Fibroblast of lung (primary cell): Measurements from ENCODE around the gene EXTL2.

Experiments
- CTCF ChIP-seq, 2 donors: IDR thresholded peaks in 1 of 2; conservative IDR thresholded peaks in 1 of 2; 1 replicate in 1 of 2; 2 replicates in 1 of 2; pipeline ENCODE4 v1.5.1; 2011 to 2012; ENCODE audit warnings: low read length in 2 of 2, control low read depth in 1 of 2, inconsistent platforms in 1 of 2, low read depth in 1 of 2, mild to moderate bottlenecking in 1 of 2
- EZH2 ChIP-seq: IDR thresholded peaks from 2 replicates; pipeline ENCODE4 v1.5.1; 2012; ENCODE audit warnings: low read length, control low read depth, mild to moderate bottlenecking; ENCODE audit errors: missing control alignments

GRCh38 chr1:100896481-100896982, 1.9 kb upstream of the EXTL2 start:
- no peak for TF ChIP-seq CTCF (conservative IDR thresholded peaks at IDR 0.05 in 1 of 2, IDR thresholded peaks at IDR 0.05 in 1 of 2; ENCODE audit: low read depth in 1 of 2, low read length in 2 of 2)
- no peak for TF ChIP-seq EZH2
